GM18519 (cell line): ENCODE measurements around the gene SKOR1.

Source experiments
- ATAC-seq: cut with Tn5 transposase; IDR thresholded peaks from one replicate; pipeline ENCODE4 v1.9.1; 2021; ENCODE audit warnings: mild to moderate bottlenecking, moderate library complexity; ENCODE audit not compliant: unreplicated experiment, low FRiP score

The SKOR1 gene

DNA sequence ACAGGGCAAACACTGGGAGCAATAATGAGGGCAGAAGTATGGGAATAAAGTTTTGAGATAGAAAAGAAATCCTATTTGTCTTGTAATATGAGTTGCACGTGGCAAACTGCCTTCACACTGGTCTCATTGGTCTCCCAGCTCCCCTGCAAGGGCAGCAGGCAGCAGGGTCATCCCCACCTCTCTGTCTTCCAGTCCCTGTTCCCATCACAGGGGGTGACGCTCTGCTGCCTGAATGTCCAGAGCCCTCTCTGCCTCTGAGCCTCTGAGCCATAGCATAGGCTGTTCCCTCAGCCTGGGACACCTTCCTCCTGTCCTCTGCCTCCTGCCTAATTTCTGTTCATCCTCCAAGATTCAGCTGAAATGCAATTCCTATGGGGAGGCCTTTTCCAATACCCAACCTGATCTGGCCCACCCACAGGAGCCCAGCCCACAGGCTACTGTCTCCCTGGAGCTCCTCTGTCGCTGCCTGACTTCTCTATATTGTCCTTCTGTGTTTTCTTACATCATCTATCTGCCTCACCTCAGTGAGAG is 12.1 kb upstream of the SKOR1 start:
- ATAC-seq, result no peak

DNA sequence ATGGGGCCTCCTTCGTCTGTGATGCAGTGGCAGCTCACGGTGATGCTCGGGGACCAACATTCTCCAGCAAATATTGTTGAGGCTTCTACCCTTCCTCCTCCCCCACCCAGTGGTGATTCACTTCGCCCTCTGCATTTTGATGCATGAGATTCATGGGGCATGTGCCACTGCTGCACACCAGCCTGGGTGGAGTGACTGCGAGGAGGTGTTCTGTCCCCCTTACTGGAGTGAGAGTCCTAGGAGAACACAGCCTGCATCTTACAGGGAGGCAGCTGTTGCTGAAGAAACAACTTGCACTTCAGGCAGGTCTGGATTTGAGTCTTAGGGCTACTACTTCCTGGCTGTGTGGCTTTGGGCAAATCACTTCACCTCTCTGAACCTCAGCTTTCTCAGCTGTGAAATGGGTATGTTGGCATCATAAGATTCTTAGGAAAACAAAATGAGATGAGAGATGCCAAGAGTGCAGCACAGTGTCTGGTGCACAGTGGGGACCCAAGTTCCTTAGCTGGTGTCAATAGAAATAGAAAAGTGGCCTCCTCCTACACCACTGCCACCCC is 10.2 kb upstream of the SKOR1 start:
- ATAC-seq, result no peak

DNA sequence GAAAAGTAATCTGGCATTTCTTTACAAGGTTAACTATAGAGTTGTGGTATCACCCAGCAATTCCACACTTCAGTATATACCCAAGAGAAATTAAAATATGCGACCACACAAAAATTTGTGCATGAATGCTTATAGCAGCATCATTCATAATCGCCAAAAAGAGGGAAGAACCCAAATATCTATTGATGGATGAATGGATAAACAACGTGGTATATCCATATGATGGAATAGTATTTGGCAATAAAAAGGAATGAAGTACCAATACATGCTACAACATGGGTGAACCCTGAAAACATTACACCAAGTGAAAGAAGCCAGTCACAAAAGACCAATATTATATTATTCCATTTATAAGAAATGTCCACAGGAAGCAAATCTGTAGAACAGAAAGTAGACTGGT is 8.6 kb upstream of the SKOR1 start:
- no peak for ATAC-seq

DNA sequence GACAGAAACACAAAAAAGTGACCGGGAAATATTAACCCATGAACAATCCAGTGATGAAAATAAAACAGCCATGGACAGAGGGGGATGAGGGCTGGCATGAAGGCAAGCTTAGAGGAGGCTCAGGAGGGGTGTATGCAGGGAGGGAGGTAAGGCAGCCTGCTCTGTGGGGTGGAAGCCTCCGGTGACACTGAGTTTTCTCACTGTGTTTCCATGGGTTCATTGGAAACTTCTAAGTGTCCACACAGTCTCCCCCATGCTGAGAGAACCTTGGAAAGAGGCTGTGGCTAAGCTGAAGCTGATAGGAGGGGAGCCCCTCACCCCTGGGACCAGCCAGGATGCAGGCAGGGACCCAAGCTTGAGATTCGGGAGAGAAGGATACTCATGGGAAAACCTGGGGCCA is 6.8 kb upstream of the SKOR1 start:
- ATAC-seq, result no peak

DNA sequence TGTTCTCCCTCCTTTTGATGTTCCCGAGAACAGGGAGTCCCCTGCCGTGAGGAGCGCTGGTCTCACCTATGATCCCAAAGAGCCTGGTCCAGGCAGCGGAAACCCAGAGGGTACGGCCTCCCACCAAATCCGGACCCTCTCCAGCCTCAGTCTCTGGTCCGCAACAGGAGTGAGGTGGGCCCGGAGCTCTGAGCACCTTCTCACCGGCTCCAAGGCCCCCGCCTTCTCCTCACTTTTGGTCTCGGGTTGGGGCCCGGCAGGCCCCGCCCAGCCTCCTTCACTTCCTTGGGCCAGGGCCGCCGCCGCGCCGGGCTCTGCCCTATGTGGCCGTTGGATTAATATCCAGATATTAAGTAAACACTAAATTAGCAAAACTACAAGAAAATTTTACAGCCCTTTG is 5.7 kb upstream of the SKOR1 start:
- ATAC-seq, result no peak

DNA sequence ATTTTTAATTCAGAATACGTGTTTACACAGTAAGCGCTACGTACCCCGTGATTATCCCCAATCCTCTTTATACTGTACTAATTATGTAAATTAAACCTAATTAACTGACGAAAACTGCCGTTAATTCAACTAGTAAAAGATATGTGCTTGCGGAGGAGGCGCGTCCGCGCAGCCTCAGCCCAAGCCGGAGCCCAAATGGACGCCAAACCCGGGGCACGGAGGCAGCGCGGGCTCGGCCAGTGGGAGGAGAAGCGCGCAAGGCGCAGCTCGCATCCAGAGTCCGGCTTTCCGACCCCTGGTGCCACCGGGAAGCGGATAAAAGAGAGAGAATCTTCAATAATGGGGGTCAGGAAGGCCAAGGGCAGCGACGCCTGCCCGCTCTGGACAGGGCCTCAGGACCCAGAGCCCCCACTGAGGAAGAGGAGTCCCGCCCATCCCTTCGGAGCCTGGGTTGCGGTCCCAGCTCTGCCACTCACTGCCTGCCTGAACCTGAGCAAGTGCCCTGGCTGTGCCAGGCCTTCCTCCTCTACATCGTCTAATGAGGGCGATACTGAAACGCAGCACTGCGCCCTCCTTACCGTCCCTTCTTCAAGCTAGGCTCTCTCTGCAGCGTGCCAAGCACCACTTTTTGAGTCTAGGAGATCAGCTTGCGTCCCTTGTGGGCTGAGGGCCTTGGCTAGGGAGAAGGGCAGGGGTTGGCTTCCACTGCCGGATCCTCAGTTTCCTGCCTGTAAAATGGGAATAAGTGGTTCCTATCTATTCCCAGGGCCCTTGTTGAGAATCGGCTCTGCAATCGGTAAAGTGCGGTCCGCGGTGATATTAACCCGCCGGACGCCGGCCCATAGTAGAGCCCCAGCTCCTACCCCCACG is 5.0 kb upstream of the SKOR1 start:
- ATAC-seq, result no peak

DNA sequence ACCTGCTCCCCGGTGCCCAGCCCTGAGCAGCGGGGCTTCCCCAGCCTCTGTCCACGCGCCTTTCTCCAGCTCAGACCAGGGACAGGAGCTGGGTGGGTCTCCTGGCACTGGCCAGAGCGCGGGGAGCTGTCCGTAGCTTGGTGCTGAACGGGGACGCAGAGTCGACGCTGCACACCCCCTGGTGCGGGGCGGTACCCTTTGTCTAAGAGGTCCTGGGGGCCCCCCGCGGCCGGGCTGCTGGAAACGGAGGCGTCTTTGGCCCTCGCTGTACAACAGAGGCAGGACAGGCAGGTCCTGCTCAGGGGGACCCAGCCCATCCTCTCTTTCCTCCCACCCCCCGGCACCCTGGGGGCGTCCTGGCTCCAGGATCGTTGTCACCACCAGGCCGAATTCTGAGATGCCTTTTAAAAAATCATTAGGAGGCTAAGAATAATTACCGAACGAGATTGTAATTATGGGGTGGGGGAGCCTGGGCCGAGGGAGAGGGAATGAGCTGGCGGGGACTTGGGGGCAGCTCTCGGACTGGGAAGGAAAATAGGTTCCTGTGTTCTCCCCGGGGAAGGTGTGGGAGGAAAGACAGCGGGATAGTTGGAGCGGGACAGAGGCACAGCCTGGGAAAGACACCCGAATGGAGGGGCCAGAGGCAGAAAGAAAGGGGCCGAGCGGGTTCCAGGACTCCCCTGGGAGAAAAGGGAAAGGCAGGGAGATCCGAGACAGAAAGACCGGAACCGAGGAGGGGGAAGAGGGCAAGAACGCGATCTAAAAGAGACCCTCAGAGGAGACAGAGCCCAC is 4.1 kb upstream of the SKOR1 start:
- no peak for ATAC-seq

DNA sequence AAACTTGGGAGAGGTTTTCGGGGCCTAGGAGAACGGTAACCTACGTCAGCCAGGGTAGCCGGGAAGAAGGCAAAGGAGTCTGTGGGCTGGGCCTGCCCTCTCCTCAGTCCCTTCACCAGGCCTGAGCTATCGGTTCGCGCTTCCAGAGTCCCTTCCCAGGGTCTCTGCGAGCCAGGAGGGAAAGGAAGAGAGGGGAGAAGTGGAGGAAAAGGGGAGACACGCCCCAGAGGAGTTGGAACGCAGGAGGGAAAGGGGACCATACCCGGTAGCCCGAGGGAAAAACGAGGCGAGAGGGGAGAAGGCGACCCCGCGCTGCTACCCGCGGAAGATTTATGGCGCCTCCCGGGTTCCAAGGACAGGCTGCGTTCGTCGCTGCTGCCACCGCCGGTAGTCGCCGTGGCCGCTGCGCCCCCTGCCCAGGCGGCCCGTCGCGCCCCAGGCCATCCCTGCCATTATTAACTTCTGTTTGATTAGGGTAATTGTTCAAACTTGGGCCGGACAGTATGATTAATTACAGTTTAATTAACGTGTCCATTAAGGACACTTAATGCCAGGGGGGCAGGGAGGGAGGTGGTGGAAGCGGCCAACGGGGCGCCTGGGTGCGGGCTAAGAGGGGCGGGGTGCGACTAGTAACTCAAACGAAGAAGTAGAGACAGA is 3.4 kb upstream of the SKOR1 start:
- no peak for ATAC-seq

DNA sequence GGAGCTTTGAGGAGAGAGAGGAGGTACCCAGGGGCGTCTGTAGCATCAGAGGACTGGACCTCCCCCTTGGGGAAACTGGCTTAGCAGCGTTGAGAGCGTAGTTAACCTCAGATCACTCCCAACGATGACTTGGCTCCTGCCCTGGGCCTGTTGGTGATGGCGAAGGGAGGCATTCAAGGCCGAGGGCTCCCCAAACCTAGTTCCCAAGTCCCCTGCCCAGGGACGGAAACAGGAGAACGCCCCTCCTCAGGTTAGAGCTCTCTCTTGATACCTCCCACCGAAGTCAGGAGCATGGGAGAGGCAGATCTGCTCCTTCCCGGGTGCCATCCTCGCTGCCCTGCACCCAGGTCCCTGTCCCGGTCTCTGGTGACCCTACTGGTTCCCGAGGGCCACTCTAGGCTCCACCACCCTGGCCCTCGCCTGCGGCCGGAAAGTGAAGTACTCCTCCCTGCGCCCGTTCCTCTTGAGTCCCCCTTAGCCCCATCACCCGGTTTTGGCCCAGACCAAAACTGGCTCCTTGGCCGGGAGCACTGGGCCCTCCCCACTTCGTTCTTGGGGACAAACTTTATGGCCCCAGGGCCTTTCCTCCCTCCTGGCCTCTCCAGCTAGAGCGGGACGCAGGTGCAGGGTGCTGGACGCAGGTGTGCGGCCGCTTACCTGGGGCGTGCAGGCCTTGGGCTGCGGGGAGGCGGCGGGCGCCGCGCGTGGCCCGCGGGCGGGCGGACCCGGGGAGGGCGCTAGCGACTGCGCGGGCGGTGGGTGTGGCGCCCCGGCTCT is 2.6 kb upstream of the SKOR1 start:
- no peak for ATAC-seq

DNA sequence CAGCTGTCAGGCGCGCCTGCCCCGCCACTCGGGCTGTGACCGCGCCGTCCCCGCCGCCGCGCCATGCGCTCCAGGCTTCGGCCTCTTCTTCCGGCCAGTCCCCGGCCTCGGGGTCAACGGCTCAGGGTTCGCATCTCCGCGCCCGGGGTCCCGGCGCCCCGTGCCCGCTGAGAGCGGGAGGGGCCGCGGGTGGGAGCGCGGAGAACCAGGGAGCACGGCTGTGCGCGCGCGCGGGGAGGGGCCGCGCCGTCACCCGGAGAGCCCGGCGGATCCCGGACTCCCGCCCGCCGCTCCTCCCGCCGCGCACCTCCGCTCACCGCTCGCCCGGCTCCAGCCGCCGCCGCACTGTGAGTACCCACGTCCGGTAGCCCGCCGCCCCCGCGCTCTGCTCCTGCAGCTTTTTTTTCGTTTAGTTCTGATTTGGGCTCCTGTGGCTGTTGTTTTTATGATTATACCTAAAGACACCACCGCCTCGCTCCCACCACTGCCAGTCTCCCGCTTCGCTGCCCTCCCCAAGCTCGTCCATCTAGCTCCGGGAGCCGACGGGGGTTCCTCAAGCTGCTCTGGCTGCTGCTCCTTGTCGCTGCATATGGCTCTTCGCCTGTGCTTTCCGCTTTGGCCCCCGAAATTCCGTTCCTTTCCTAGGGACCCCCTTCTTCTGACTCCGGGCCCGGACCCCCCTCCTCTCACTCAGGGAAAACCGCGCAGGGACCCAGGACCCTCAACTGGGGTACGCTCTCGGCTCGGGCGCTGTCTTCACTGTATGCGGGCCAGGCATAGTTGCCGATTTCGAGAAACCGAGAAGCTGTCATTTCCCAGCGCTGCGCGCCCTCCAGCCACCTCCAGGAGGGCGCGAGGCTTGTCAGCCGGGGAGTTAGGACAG is 1.8 kb upstream of the SKOR1 start:
- ATAC-seq, result no peak

DNA sequence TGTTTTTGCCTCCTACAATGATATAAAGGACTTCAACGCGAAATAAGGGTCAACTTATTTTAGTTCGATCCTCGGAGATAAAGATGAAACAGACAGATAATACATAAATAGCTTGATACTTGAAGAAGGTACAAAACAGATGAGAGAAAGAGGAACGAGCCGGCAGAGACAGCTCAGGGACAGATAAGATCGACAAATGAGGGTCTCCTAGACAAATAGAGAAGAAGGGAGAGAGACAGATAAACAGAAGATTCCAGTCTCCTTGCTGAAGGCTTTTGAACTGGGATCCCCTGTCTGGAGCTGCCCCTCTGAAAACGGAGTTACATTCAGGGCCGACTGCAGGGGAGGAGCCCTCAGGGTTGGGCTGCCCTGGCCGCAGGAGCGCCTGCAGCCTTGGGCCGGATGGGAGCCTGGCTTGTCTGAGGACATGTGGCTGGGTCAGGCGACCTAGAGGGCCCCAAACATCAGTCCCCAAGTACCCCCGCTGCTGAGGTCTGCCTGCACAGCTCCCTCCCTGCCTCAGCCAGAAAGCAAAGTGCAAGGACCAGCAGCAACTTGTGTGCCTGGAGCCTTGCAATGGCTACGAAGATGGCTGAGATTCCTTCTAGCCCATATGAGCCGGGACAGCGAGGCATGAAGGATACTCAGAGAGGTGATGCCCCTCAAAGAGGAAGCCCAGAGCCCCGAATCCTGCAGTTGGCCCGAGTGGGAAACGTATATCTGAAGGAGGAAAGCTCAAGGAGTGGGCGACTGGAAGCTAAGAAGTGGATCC is 926 bp upstream of the SKOR1 start:
- no peak for ATAC-seq

DNA sequence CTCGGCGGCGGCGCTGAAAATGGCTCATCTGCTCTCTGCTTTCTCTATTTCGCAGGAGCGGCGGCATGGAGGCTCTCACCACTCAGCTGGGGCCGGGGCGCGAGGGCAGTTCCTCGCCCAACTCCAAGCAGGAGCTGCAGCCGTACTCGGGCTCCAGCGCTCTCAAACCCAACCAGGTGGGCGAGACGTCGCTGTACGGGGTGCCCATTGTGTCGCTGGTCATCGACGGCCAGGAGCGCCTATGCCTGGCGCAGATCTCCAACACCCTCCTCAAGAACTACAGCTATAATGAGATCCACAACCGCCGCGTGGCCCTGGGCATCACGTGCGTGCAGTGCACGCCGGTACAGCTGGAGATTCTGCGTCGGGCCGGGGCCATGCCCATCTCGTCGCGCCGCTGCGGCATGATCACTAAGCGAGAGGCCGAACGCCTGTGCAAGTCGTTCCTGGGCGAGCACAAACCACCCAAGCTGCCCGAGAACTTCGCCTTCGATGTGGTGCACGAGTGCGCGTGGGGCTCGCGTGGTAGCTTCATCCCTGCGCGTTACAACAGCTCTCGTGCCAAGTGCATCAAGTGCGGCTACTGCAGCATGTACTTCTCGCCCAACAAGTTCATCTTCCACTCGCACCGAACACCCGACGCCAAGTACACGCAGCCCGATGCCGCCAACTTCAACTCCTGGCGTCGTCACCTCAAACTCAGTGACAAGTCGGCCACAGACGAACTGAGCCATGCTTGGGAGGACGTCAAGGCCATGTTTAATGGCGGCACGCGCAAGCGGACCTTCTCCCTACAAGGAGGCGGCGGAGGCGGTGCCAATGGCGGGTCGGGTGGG is 790 bp downstream of the SKOR1 start:
- ATAC-seq, result no peak

DNA sequence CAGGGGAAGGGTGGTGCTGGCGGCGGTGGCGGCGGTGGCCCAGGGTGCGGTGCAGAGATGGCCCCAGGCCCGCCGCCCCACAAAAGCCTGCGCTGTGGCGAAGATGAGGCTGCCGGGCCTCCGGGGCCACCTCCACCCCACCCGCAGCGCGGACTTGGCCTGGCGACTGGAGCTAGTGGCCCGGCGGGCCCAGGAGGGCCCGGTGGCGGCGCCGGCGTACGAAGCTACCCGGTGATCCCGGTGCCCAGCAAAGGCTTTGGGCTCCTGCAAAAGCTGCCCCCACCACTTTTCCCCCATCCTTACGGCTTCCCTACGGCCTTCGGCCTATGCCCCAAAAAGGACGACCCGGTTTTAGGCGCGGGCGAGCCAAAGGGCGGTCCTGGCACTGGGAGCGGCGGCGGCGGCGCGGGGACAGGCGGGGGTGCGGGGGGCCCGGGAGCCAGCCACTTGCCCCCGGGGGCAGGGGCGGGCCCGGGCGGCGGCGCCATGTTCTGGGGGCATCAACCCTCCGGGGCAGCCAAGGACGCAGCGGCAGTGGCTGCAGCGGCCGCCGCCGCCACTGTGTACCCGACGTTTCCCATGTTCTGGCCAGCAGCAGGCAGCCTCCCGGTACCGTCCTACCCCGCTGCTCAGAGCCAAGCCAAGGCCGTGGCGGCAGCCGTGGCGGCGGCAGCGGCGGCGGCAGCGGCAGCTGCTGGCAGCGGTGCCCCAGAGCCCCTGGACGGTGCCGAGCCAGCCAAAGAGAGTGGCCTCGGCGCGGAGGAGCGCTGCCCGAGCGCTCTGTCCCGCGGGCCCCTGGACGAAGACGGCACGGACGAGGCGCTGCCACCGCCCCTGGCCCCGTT is 1.6 kb downstream of the SKOR1 start:
- no peak for ATAC-seq

DNA sequence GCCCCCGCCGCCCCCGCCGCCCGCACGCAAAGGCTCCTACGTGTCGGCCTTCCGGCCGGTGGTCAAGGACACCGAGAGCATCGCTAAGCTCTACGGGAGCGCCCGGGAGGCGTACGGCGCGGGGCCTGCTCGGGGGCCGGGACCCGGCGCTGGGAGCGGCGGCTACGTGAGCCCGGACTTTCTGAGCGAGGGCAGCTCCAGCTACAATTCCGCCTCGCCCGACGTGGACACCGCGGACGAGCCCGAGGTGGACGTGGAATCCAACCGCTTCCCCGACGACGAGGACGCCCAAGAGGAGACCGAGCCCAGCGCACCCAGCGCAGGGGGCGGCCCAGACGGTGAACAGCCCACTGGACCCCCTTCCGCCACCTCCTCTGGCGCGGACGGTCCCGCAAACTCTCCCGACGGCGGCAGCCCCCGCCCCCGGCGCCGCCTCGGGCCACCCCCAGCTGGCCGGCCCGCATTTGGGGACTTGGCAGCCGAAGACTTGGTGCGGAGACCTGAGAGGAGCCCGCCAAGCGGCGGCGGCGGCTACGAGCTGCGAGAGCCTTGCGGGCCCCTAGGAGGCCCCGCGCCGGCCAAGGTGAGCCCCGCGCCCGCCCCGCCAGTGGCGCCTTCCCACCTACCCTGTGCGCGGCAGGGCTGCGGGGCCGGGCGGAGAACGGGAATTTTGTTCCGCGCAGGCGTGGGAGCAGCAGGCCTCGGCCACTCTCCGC is 2.4 kb downstream of the SKOR1 start:
- no peak for ATAC-seq

DNA sequence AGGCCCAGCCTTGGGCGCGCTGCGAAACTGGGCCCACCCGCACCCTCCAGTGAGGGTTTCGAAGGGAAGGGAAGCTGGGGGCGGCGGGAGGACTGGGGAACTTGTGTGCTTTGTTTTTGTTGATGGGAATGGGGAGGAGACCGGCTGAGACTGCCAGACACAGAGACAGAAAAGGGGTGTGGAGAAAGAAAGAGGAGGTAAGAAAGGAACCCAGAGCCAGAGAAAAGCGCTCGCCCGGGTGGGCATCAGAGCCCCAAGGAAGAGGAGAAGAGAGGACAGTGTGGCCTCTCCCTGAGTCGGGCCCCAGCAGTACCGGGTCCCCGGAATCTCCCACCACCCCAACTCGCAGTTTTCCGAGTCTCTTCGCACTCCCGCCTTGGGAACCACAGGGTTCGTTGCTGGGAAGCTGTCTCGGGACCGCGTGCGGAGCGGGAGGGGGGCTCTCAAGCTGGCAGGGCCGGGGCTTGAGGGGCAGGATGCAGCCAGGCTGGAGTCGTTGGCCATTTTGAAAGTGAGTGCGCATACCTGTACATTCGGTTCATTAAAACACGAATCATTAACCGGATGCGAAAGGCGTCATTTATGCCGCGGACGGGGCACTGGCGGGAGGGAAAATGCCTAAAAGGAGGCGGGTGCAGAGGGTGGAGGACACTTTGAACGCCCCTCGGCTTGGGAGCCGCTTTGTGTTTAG is 3.1 kb downstream of the SKOR1 start:
- ATAC-seq, result no peak
